Panc1 (cell line): ENCODE measurements around the gene ADAMTS2. TPM values are rescaled to one million over a fixed set of nuclear protein-coding genes. Genes with fewer than 3 reads are reported as not detected.
"Not testable (repeated sequence)": the region's sequence is repeated elsewhere in the genome, so short reads cannot be mapped to it uniquely, and the experiment has no call there.

Source experiments
- ATAC-seq: fragments of 200-7000 bp; cut with Tn5 transposase; 2 replicates; pipeline ENCODE4 v1.9.1; 2020; ENCODE audit warnings: mild to moderate bottlenecking, moderate library complexity
- BruUV-seq: library from RNA; stranded (reverse); fragments of 400-500 nt; replicated peaks from 2 replicates; lab custom pipeline; 2021; lab: Mats Ljungman, UMichigan
- CTCF ChIA-PET: fragments of 300-600 bp; sonication (Branson Sonifier 250); formaldehyde crosslinking; loops from one replicate; lab custom pipeline; 2022; ENCODE audit warnings: antibody characterized with exemption; lab: Charles Lee
- POLR2A ChIA-PET: fragments of 300-600 bp; sonication (Branson Sonifier 250); formaldehyde crosslinking; loops from one replicate; lab custom pipeline; 2022; ENCODE audit warnings: antibody characterized with exemption; lab: Charles Lee
- DNase-seq: peaks from one replicate; pipeline ENCODE4 v3.0.0-alpha.2; 2010; ENCODE audit warnings: low read depth, low spot score
- H3K27ac ChIP-seq: 2 replicates; pipeline ENCODE4 v1.5.1; 2011; ENCODE audit warnings: mild to moderate bottlenecking, low read length, inconsistent platforms
- H3K27me3 ChIP-seq: fragments of 200-500 bp; sonication (Bioruptor generic); 2 replicates; pipeline ENCODE4 v1.6.0; 2014; ENCODE audit warnings: low read length, inconsistent platforms; ENCODE audit not compliant: control insufficient read depth, insufficient read depth
- H3K36me3 ChIP-seq: fragments of 200-500 bp; sonication (Bioruptor generic); 2 replicates; pipeline ENCODE4 v1.5.1; 2014; ENCODE audit warnings: inconsistent platforms, mild to moderate bottlenecking, low read length, moderate library complexity; ENCODE audit not compliant: control insufficient read depth, insufficient read depth
- H3K4me1 ChIP-seq: 2 replicates; pipeline ENCODE4 v1.5.1; 2011; ENCODE audit warnings: inconsistent platforms, mild to moderate bottlenecking, low read length, moderate library complexity; ENCODE audit not compliant: control insufficient read depth, insufficient read depth
- H3K4me3 ChIP-seq, 2 experiments: 2 replicates each; pipeline ENCODE4 v1.5.1; 2011 to 2012; ENCODE audit warnings: low read depth in 2 of 2, low read length in 2 of 2, mild to moderate bottlenecking in 2 of 2, inconsistent platforms in 1 of 2, moderate library complexity in 1 of 2
- H3K9me3 ChIP-seq: fragments of 200-500 bp; sonication (Bioruptor generic); 2 replicates; pipeline ENCODE4 v1.5.1; 2014; ENCODE audit warnings: low read depth, mild to moderate bottlenecking, inconsistent platforms, low read length, moderate library complexity; ENCODE audit not compliant: control insufficient read depth, insufficient read depth
- CTCF ChIP-seq: fragments of 450-650 bp; IDR thresholded peaks from 2 replicates; pipeline ENCODE4 v1.5.1; 2017; ENCODE audit warnings: mild to moderate bottlenecking
- POLR2AphosphoS5 ChIP-seq: IDR thresholded peaks from 2 replicates; pipeline ENCODE4 v1.6.1; 2012; ENCODE audit warnings: mild to moderate bottlenecking, low read depth, low read length, moderate library complexity
- REST ChIP-seq, 2 experiments: IDR thresholded peaks; 2 replicates each; pipeline ENCODE4 v1.6.1; 2011 to 2012; ENCODE audit warnings: low read depth in 2 of 2, control low read depth in 1 of 2, low read length in 1 of 2, mild to moderate bottlenecking in 1 of 2, moderate library complexity in 1 of 2; ENCODE audit not compliant: insufficient read depth in 1 of 2
- SIN3A ChIP-seq: IDR thresholded peaks from 2 replicates; pipeline ENCODE4 v1.6.1; 2012; ENCODE audit warnings: low read depth, mild to moderate bottlenecking, low read length, moderate library complexity, borderline replicate concordance; ENCODE audit not compliant: insufficient read depth
- TCF7L2 ChIP-seq: IDR thresholded peaks from 2 replicates; pipeline ENCODE4 v1.6.1; 2011; ENCODE audit warnings: mild to moderate bottlenecking, low read depth, low read length, inconsistent platforms
- in situ Hi-C: cut with HindIII; loops from 2 replicates; pipeline ENCODE4 v1.10.0; 2016; ENCODE audit warnings: low sequenced_read_pairs, low pct_unique_long_range_greater_than_20kb
- intact Hi-C: fragments of 100-400 bp; cut with micrococcal nuclease; formaldehyde crosslinking; loops from one replicate; pipeline ENCODE4 v1.10.0; 2022; ENCODE audit not compliant: unreplicated experiment
- total RNA-seq: library from RNA; stranded (reverse); gene quantifications from one replicate; pipeline ENCODE4 v1.2.1, GENCODE V29; 2021; ENCODE audit not compliant: unreplicated experiment

ADAMTS2 gene
- total RNA-seq, 1 experiment from 2014 or later = 0.13 TPM

- DNase-seq (no peak), ATAC-seq (no peak)
- no peak for TF ChIP-seq POLR2AphosphoS5
- no peak for TF ChIP-seq CTCF
- no peak for TF ChIP-seq SIN3A
- TF ChIP-seq TCF7L2 = no peak
- TF ChIP-seq REST (IDR thresholded peaks at IDR 0.05; ENCODE audit: insufficient read depth in 1 of 2, low read depth in 2 of 2, low read length in 1 of 2) = no peak
- CTCF ChIA-PET = no interaction called here
- H3K36me3 ChIP-seq = no peaks in the 10 kb centered on the region
- H3K4me3 ChIP-seq = no peak overlapping the region
- no peaks in the 10 kb centered on the region for H3K27me3 ChIP-seq
- POLR2A ChIA-PET = no interaction called here
- H3K27ac ChIP-seq = no peak overlapping the region
- BruUV-seq = no TSS peak
- no peaks in the 10 kb centered on the region for H3K4me1 ChIP-seq
- in situ Hi-C loops (no loop called here), intact Hi-C loops (no loop called here)
- H3K9me3 ChIP-seq = no peaks in the 10 kb centered on the region
Measured at GRCh38 chr5:179111267-179112207, 233.7 kb downstream of the ADAMTS2 start.

GRCh38 chr5:179110528-179110927, 234.7 kb downstream of the ADAMTS2 start:
- no peak for DNase-seq
- Histone ChIP-seq H3K36me3 (no peaks in the 10 kb centered on the region), H3K27ac (no peak overlapping the region), H3K27me3 (no peaks in the 10 kb centered on the region), H3K4me3 (no peak overlapping the region), H3K9me3 (no peaks in the 10 kb centered on the region), H3K4me1 (no peaks in the 10 kb centered on the region)
- POLR2A ChIA-PET = no interaction called here
- intact Hi-C loops = no loop called here
- TF ChIP-seq POLR2AphosphoS5 (no peak), SIN3A (no peak), CTCF (no peak), REST (IDR thresholded peaks at IDR 0.05; ENCODE audit: insufficient read depth in 1 of 2, low read depth in 2 of 2, low read length in 1 of 2) (no peak), TCF7L2 (no peak)
- no peak for ATAC-seq
- no TSS peak for BruUV-seq
- CTCF ChIA-PET = no interaction called here
- in situ Hi-C loops = no loop called here

- H3K27me3 ChIP-seq, BruUV-seq, in situ Hi-C loops, H3K36me3 ChIP-seq, ATAC-seq, H3K27ac ChIP-seq, intact Hi-C loops, POLR2A ChIA-PET, CTCF ChIA-PET, DNase-seq, H3K4me1 ChIP-seq, H3K4me3 ChIP-seq: not testable (repeated sequence)
- peaks cover 20% of the 10 kb centered on the region for H3K9me3 ChIP-seq
Measured at GRCh38 chr5:179101282-179101681, 244.0 kb downstream of the ADAMTS2 start.
